Pancreas (tissue), 10 donors: ENCODE measurements around the gene ADK. TPM values are rescaled to one million over a fixed set of nuclear protein-coding genes. Genes with fewer than 3 reads are reported as not detected.

Experiments
- ATAC-seq, 4 donors: fragments of 200-7000 bp; cut with Tn5 transposase; one replicate each; pipeline versions ENCODE4 v1.8.0 to v1.9.1; 2020; ENCODE audit warnings: mild to moderate bottlenecking in 4 of 4, moderate library complexity in 4 of 4
- DNase-seq, 6 donors: peaks; one replicate each; pipeline ENCODE4 v3.0.0-alpha.2; 2020
- FAIRE-seq: peaks from 2 replicates; lab custom pipeline; 2012; peaks lifted over from hg19 to GRCh38; lab: Jason Lieb, UNC
- H3K27ac ChIP-seq, 4 donors: fragments of 200-600 bp; sonication (generic); 1 replicate in 3 of 4; 2 replicates in 1 of 4; pipeline versions ENCODE4 v1.5.0 to v1.8.0; 2020
- H3K27me3 ChIP-seq, 4 donors: fragments of 200-600 bp; one replicate each; pipeline ENCODE4 v1.8.0; 2021
- H3K36me3 ChIP-seq, 3 donors: fragments of 200-600 bp; sonication (generic) in 1 of 3; one replicate each; pipeline versions ENCODE4 v1.5.0 to v1.8.0; 2020 to 2021
- H3K4me1 ChIP-seq, 3 donors: fragments of 200-600 bp; one replicate each; pipeline ENCODE4 v1.8.0; 2021
- H3K4me3 ChIP-seq, 4 donors: fragments of 200-600 bp; sonication (generic) in 2 of 4; one replicate each; pipeline versions ENCODE4 v1.5.0 to v1.8.0; 2020 to 2021
- H3K9me3 ChIP-seq, 4 donors: fragments of 200-600 bp; one replicate each; pipeline ENCODE4 v1.8.0; 2021
- CTCF ChIP-seq, 4 donors: fragments of 200-600 bp; sonication (generic) in 3 of 4; IDR thresholded peaks; one replicate each; pipeline versions ENCODE4 v1.5.0 to v1.8.0; 2021; ENCODE audit warnings: antibody characterized with exemption in 4 of 4
- WGBS, 2 donors: extraction: QIAGEN DNeasy Blood & Tissue Kit; methylation state at CpG; one replicate each; pipeline ENCODE4 v1.1.7; 2013; 5-methylcytosine and 5-hydroxymethylcytosine counted together
- intact Hi-C, 3 donors: fragments of 100-400 bp; cut with DNase I; formaldehyde crosslinking; loops; one replicate each; pipeline versions ENCODE4 v1.11.1 to v1.14.2; 2022
- polyA plus RNA-seq, 2 donors: library from polyadenylated mRNA; stranded (reverse); fragments of 200-250 nt; gene quantifications; one replicate each; pipeline ENCODE4 v1.2.3, GENCODE V29; 2013
- total RNA-seq, 6 donors: library from RNA; stranded (reverse); fragmentation: NEBNext Ultra II Directional in 4 of 6; extraction: Animal tissue kit (Norgen Biotek cat#: 25700) in 4 of 6; gene quantifications; one replicate each; pipeline versions ENCODE4 v1.2.1 to v1.2.4, GENCODE V29; 2021 to 2023
- donor health status: healthy with polysubstance abuse.
- donor health status: DM: no; HTN: no; CAD: no; lungs with moderate emphysema.
- donor health status: DM: no; HTN: no; CAD: no.
- donor health status: control.
- donor health status: control.
- donor health status: Bipolar disorder and iron deficiency.
- donor health status: DM: yes; HTN: yes; CAD: no.
- donor health status: DM: no; HTN: no; CAD: no.
- donor health status: DM: no; HTN: no; CAD: no.
- donor health status: DM: yes; HTN: yes; CAD: no.

ADK gene
- total and polyA plus RNA-seq, 8 donors = 6.5 to 17.3 (median 13.4) TPM

GRCh38 chr10:74587109-74587854 lies 436.3 kb downstream of the ADK start:
- intact Hi-C loops = no loop called here
- H3K27ac ChIP-seq = no peak overlapping the region

GRCh38 chr10:74589226-74589673 lies 438.2 kb downstream of the ADK start:
- TF ChIP-seq CTCF (IDR thresholded peaks at IDR 0.05) = no peak
- DNase-seq = peak; percentile 74 to 95 (median 92)
- H3K4me3 ChIP-seq = no peak overlapping the region
- intact Hi-C loops = no loop called here
- peak; percentile 88 to 94 (median 92) for ATAC-seq
- H3K27me3 ChIP-seq = no peaks in the 10 kb centered on the region
- peaks cover 17 to 46% (median 39%) of the 10 kb centered on the region in 3 donors for H3K4me1 ChIP-seq
- H3K36me3 ChIP-seq = no peaks in the 10 kb centered on the region
- H3K27ac ChIP-seq = peak overlapping the region in 3 of 4 donors; percentile 7 to 51 (median 46)
- peak; percentile 64 for FAIRE-seq
- 7 to 8% methylated on average over 6 of the region's 6 CpGs for WGBS, 2 donors
- H3K9me3 ChIP-seq = no peaks in the 10 kb centered on the region

More at GRCh38 chr10:74587109-74587854, 436.3 kb downstream of the ADK start:
- no peaks in the 10 kb centered on the region for H3K36me3 ChIP-seq
- peak; percentile 29 for FAIRE-seq
- no peak overlapping the region for H3K4me3 ChIP-seq
- 88 to 91% methylated on average over 3 of the region's 3 CpGs for WGBS, 2 donors
- DNase-seq = no peak
- no peaks in the 10 kb centered on the region for H3K9me3 ChIP-seq
- no peaks in the 10 kb centered on the region for H3K27me3 ChIP-seq
- no peak for ATAC-seq
- peaks cover 14 to 37% (median 29%) of the 10 kb centered on the region in 3 donors for H3K4me1 ChIP-seq
- TF ChIP-seq CTCF (IDR thresholded peaks at IDR 0.05) = no peak

DNA sequence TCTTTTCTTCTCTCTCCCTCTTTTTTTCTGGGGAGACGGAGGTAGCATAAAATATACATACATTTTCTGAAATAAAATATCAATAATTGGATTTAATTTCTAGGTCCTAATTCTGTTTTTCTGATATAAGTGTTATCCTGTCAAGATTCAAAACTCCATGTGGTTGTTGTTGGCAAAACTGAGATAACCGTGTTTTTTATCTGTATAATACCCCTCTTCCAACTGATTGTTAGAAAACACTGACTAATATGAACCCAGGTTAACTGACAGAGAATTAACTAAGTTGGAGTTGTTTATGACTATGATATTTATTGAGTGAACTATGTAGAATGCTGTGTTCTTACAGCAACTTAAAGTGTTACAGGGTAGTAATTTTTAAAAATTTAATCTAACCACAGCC lies 438.8 kb downstream of the ADK start:
- no peak for ATAC-seq
- WGBS, 2 donors = 36 to 43% methylated on average over 2 of the region's 2 CpGs
- no peak for FAIRE-seq
- no peak for DNase-seq
- no peak for TF ChIP-seq CTCF (IDR thresholded peaks at IDR 0.05)
- H3K4me3 ChIP-seq = no peak overlapping the region
- H3K4me1 ChIP-seq = peaks cover 17 to 46% (median 39%) of the 10 kb centered on the region in 3 donors
- peak overlapping the region in 2 of 4 donors; percentile 33 to 46 for H3K27ac ChIP-seq
- no peaks in the 10 kb centered on the region for H3K9me3 ChIP-seq
- intact Hi-C loops = no loop called here
- no peaks in the 10 kb centered on the region for H3K36me3 ChIP-seq
- H3K27me3 ChIP-seq = no peaks in the 10 kb centered on the region

DNA sequence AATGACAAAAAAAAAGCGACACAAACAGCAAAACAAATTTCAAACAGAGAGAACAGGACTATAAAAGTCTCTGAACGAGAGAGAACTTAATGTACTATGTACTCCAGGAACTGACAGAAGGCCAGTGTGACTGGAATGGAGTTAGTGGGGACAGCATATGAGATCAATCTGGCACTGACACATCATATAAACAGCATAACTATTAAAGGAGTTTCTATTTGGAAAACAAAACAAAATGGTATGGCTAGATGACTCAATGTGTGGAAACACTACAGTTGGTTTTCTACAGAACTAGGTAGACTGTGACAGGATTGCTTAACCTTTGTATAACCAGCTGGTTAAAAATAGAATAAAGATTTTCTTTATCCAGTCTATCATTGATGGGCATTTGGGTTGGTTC lies 442.4 kb downstream of the ADK start:
- FAIRE-seq (no peak), DNase-seq (no peak), ATAC-seq (peak; percentile 12 to 35 (median 28))
- H3K27me3 ChIP-seq = no peaks in the 10 kb centered on the region
- TF ChIP-seq CTCF (IDR thresholded peaks at IDR 0.05) = no peak
- no peak overlapping the region for H3K27ac ChIP-seq
- no peak overlapping the region for H3K4me3 ChIP-seq
- intact Hi-C loops = no loop called here
- H3K9me3 ChIP-seq = no peaks in the 10 kb centered on the region
- H3K4me1 ChIP-seq = peaks cover 17 to 29% (median 25%) of the 10 kb centered on the region in 3 donors
- no peaks in the 10 kb centered on the region for H3K36me3 ChIP-seq
- 54 to 55% methylated on average over 2 of the region's 2 CpGs for WGBS, 2 donors

DNA sequence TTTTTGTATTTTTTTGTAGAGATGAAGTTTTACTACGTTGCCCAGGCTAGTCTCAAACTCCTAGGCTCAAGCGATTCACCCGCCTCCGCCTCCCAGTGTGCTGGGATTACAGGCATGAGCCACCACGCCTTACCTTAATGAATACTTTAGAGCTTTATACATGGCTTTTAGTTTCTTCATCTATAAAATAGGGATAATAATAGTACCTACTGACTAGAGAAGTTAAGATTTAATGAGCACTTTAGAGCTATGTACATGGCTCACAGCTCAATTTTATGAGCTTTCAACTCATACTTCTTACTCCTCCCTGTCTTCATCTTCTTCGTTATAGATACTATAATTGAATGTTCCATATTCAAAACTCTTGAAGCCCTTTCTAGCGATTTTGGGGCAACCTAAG lies 445.7 kb downstream of the ADK start:
- Histone ChIP-seq H3K36me3 (no peaks in the 10 kb centered on the region), H3K4me3 (no peak overlapping the region), H3K9me3 (no peaks in the 10 kb centered on the region), H3K27me3 (no peaks in the 10 kb centered on the region), H3K4me1 (peaks cover 10 to 17% (median 14%) of the 10 kb centered on the region in 3 donors), H3K27ac (no peak overlapping the region)
- DNase-seq (no peak), FAIRE-seq (no peak), ATAC-seq (no peak)
- intact Hi-C loops = no loop called here
- WGBS, 2 donors = 96 to 97% methylated on average over 7 of the region's 7 CpGs
- TF ChIP-seq CTCF (IDR thresholded peaks at IDR 0.05) = no peak
